H1 (cell line): ENCODE results near the gene OR51G2. TPM values are rescaled to one million over a fixed set of nuclear protein-coding genes. Genes with fewer than 3 reads are reported as not detected.

ENCODE experiments used
- CTCF ChIA-PET: fragments of 300-600 bp; sonication (Branson Sonifier 250); formaldehyde crosslinking; loops from one replicate; lab custom pipeline; 2021; ENCODE audit not compliant: partially characterized antibody; lab: Charles Lee
- POLR2A ChIA-PET: fragments of 300-600 bp; sonication (Branson Sonifier 250); formaldehyde crosslinking; loops from one replicate; lab custom pipeline; 2021; ENCODE audit warnings: inconsistent platforms; ENCODE audit not compliant: partially characterized antibody; lab: Charles Lee
- DNase-seq, 2 experiments: peaks; one replicate each; pipeline versions ENCODE4 v3.0.0 to v3.0.0-alpha.2; 2010 to 2022; ENCODE audit warnings: low spot score in 2 of 2, low read depth in 1 of 2, mixed read lengths in 1 of 2
- FAIRE-seq: peaks from 2 replicates; lab custom pipeline; 2011; peaks lifted over from hg19 to GRCh38; lab: Jason Lieb, UNC
- H2AFZ ChIP-seq: 2 replicates; pipeline ENCODE4 v1.8.1; 2012; ENCODE audit warnings: low read length, inconsistent platforms
- H2AK5ac ChIP-seq: 2 replicates; pipeline ENCODE4 v1.6.1; 2013; ENCODE audit warnings: low read depth, low read length
- H2BK120ac ChIP-seq: replicated peaks from 2 replicates; pipeline ENCODE3; 2013; ENCODE audit warnings: low read depth, low read length, inconsistent platforms
- H2BK12ac ChIP-seq: 2 replicates; pipeline ENCODE4 v1.6.1; 2013; ENCODE audit warnings: low read depth, low read length
- H2BK15ac ChIP-seq: 2 replicates; pipeline ENCODE4 v1.6.1; 2013; ENCODE audit warnings: low read length
- H2BK20ac ChIP-seq: 2 replicates; pipeline ENCODE4 v1.6.1; 2013; ENCODE audit warnings: low read length
- H2BK5ac ChIP-seq: 2 replicates; pipeline ENCODE4 v1.6.1; 2013; ENCODE audit warnings: low read depth, low read length
- H3K14ac ChIP-seq: 2 replicates; pipeline ENCODE4 v1.6.1; 2013; ENCODE audit warnings: inconsistent platforms; ENCODE audit not compliant: insufficient read length
- H3K18ac ChIP-seq: 2 replicates; pipeline ENCODE4 v1.6.1; 2013; ENCODE audit warnings: low read length; ENCODE audit errors: extremely low read depth
- H3K23ac ChIP-seq: 2 replicates; pipeline ENCODE4 v1.6.1; 2013; ENCODE audit warnings: inconsistent platforms; ENCODE audit not compliant: insufficient read length
- H3K23me2 ChIP-seq: 2 replicates; pipeline ENCODE4 v1.6.1; 2013; ENCODE audit warnings: low read depth, low read length
- H3K27ac ChIP-seq: 2 replicates; pipeline ENCODE4 v1.6.1; 2011; ENCODE audit warnings: low read depth, low read length, inconsistent platforms
- H3K27me3 ChIP-seq, 4 experiments: replicated peaks in 1 of 4; 1 replicate in 1 of 4; 2 replicates in 3 of 4; pipeline versions ENCODE4 v1.6.1 to v1.8.1; 2011 to 2013; ENCODE audit warnings: low read length in 3 of 4, mild to moderate bottlenecking in 3 of 4, inconsistent platforms in 2 of 4, mixed read lengths in 2 of 4, moderate library complexity in 1 of 4; ENCODE audit not compliant: control insufficient read depth in 3 of 4, insufficient read depth in 3 of 4; ENCODE audit errors: extremely low read depth in 1 of 4
- H3K36me3 ChIP-seq, 4 experiments: 2 replicates each; pipeline versions ENCODE4 v1.6.1 to v1.8.1; 2011 to 2013; ENCODE audit warnings: mild to moderate bottlenecking in 4 of 4, low read length in 3 of 4, moderate library complexity in 2 of 4, control low read depth in 1 of 4, inconsistent platforms in 1 of 4; ENCODE audit not compliant: insufficient read depth in 4 of 4, control insufficient read depth in 2 of 4
- H3K4ac ChIP-seq: replicated peaks from 2 replicates; pipeline ENCODE3; 2013; ENCODE audit warnings: low read length, low read depth, mixed read lengths, inconsistent platforms; ENCODE audit not compliant: insufficient read length
- H3K4me1 ChIP-seq, 4 experiments: replicated peaks in 1 of 4; 1 replicate in 1 of 4; 2 replicates in 3 of 4; pipeline versions ENCODE4 v1.6.1 to v1.8.1; 2011 to 2013; ENCODE audit warnings: low read length in 3 of 4, inconsistent platforms in 2 of 4, mixed read lengths in 1 of 4; ENCODE audit not compliant: insufficient read depth in 4 of 4, control insufficient read depth in 3 of 4
- H3K4me2 ChIP-seq, 2 experiments: 2 replicates each; pipeline versions ENCODE4 v1.6.1 to v1.8.1; 2011 to 2013; ENCODE audit warnings: low read depth in 2 of 2, low read length in 2 of 2, control low read depth in 1 of 2, inconsistent platforms in 1 of 2, mild to moderate bottlenecking in 1 of 2; ENCODE audit not compliant: insufficient read depth in 1 of 2
- H3K4me3 ChIP-seq, 4 experiments: fragments of 200-600, 300-600 bp in 1 of 4; sonication (generic), shearing (Covaris generic), sonication (Bioruptor Twin) in 1 of 4; 2 replicates each; pipeline versions ENCODE4 v1.5.1 to v1.8.1; 2011 to 2016; ENCODE audit warnings: low read length in 4 of 4, low read depth in 3 of 4, control low read depth in 2 of 4, inconsistent platforms in 2 of 4, mild to moderate bottlenecking in 2 of 4, mixed read lengths in 1 of 4, moderate library complexity in 1 of 4; ENCODE audit not compliant: insufficient read depth in 2 of 4; ENCODE audit errors: extremely low read depth in 1 of 4
- H3K56ac ChIP-seq: replicated peaks from 2 replicates; pipeline ENCODE3; 2013; ENCODE audit warnings: low read depth, mild to moderate bottlenecking, mixed read lengths, low read length, inconsistent platforms; ENCODE audit not compliant: insufficient read length
- H3K79me1 ChIP-seq: 2 replicates; pipeline ENCODE4 v1.6.1; 2013; ENCODE audit warnings: low read depth, low read length, control low read depth
- H3K79me2 ChIP-seq, 2 experiments: 2 replicates each; pipeline versions ENCODE4 v1.6.1 to v1.8.1; 2012 to 2013; ENCODE audit warnings: low read length in 2 of 2, mild to moderate bottlenecking in 2 of 2, inconsistent platforms in 1 of 2; ENCODE audit not compliant: insufficient read depth in 2 of 2, control insufficient read depth in 1 of 2
- H3K9ac ChIP-seq, 4 experiments: replicated peaks in 1 of 4; 1 replicate in 1 of 4; 2 replicates in 3 of 4; pipeline versions ENCODE4 v1.6.1 to v1.8.1; 2011 to 2013; ENCODE audit warnings: low read depth in 3 of 4, low read length in 3 of 4, control low read depth in 2 of 4, mild to moderate bottlenecking in 2 of 4, moderate library complexity in 2 of 4, inconsistent platforms in 1 of 4; ENCODE audit errors: extremely low read depth in 1 of 4
- H3K9me3 ChIP-seq, 2 experiments: 2 replicates each; pipeline versions ENCODE4 v1.6.1 to v1.8.1; 2012 to 2013; ENCODE audit warnings: mild to moderate bottlenecking in 2 of 2, moderate library complexity in 2 of 2, control low read depth in 1 of 2, inconsistent platforms in 1 of 2, low read depth in 1 of 2, low read length in 1 of 2, mixed read lengths in 1 of 2; ENCODE audit not compliant: insufficient read depth in 2 of 2
- H4K20me1 ChIP-seq, 2 experiments: replicated peaks in 1 of 2; 2 replicates each; pipeline versions ENCODE3 to v1.8.1; 2011 to 2013; ENCODE audit warnings: inconsistent platforms in 2 of 2, low read length in 2 of 2, mild to moderate bottlenecking in 1 of 2; ENCODE audit not compliant: insufficient read depth in 2 of 2, control insufficient read depth in 1 of 2
- H4K5ac ChIP-seq: 2 replicates; pipeline ENCODE4 v1.6.1; 2013; ENCODE audit warnings: low read length, low read depth, mixed read lengths, inconsistent platforms; ENCODE audit not compliant: insufficient read length
- H4K8ac ChIP-seq: 2 replicates; pipeline ENCODE4 v1.8.0; 2013; ENCODE audit warnings: mild to moderate bottlenecking, moderate library complexity, low read length, inconsistent platforms; ENCODE audit not compliant: insufficient read depth; ENCODE audit errors: extremely low read depth
- H4K91ac ChIP-seq: replicated peaks from 2 replicates; pipeline ENCODE3; 2013; ENCODE audit warnings: low read length, mixed read lengths, inconsistent platforms; ENCODE audit not compliant: insufficient read length
- ATF2 ChIP-seq: IDR thresholded peaks from 2 replicates; pipeline ENCODE4 v1.6.1; 2012; ENCODE audit warnings: low read length, inconsistent platforms
- BCL11A ChIP-seq, 2 experiments: IDR thresholded peaks; one replicate each; pipeline ENCODE4 v1.6.1; 2011; ENCODE audit warnings: low read depth in 2 of 2, low read length in 2 of 2, mild to moderate bottlenecking in 2 of 2
- CEBPB ChIP-seq: IDR thresholded peaks from 2 replicates; pipeline ENCODE4 v1.6.1; 2012; ENCODE audit warnings: low read depth, low read length
- CTBP2 ChIP-seq: IDR thresholded peaks from 2 replicates; pipeline ENCODE4 v1.7.0; 2011; ENCODE audit warnings: borderline replicate concordance, mild to moderate bottlenecking, moderate library complexity, mixed read lengths, low read length; ENCODE audit not compliant: insufficient read depth, insufficient read length
- GTF2F1 ChIP-seq: IDR thresholded peaks from 2 replicates; pipeline ENCODE4 v1.6.1; 2012; ENCODE audit warnings: low read depth, low read length, improper control_type of control experiment, borderline replicate concordance
- JUND ChIP-seq: IDR thresholded peaks from 2 replicates; pipeline ENCODE4 v1.6.1; 2011; ENCODE audit warnings: mild to moderate bottlenecking, improper control_type of control experiment, low read length
- KDM5A ChIP-seq: fragments of 200-600 bp; IDR thresholded peaks from 2 replicates; pipeline ENCODE4 v1.7.1; 2012; ENCODE audit warnings: mild to moderate bottlenecking, low read length, inconsistent platforms, mixed read lengths
- MAFK ChIP-seq: IDR thresholded peaks from 2 replicates; pipeline ENCODE4 v1.6.1; 2012; ENCODE audit warnings: low read depth, mild to moderate bottlenecking, improper control_type of control experiment, low read length
- NRF1 ChIP-seq: IDR thresholded peaks from 2 replicates; pipeline ENCODE4 v1.6.1; 2011; ENCODE audit warnings: mild to moderate bottlenecking, low read depth, low read length, improper control_type of control experiment
- RNF2 ChIP-seq: fragments of 200-900, 300-1000 bp; sonication (generic); IDR thresholded peaks from 2 replicates; pipeline ENCODE4 v1.7.1; 2016; ENCODE audit warnings: borderline replicate concordance, low read depth, mild to moderate bottlenecking, antibody characterized with exemption, low read length; ENCODE audit not compliant: poor library complexity, severe bottlenecking; ENCODE audit errors: missing control alignments
- RXRA ChIP-seq: IDR thresholded peaks from 2 replicates; pipeline ENCODE4 v1.6.1; 2011; ENCODE audit warnings: low read depth, mild to moderate bottlenecking, low read length, moderate library complexity; ENCODE audit not compliant: insufficient read depth
- SIX5 ChIP-seq: IDR thresholded peaks from 2 replicates; pipeline ENCODE4 v1.6.1; 2011; ENCODE audit warnings: mild to moderate bottlenecking, low read depth, low read length
- SP2 ChIP-seq: IDR thresholded peaks from 2 replicates; pipeline ENCODE4 v1.6.1; 2012; ENCODE audit warnings: mild to moderate bottlenecking, low read length, inconsistent platforms
- SP4 ChIP-seq: IDR thresholded peaks from 2 replicates; pipeline ENCODE4 v1.6.1; 2012; ENCODE audit warnings: low read length, inconsistent platforms
- WGBS, 2 experiments: shearing (Covaris generic) in 1 of 2; methylation state at CpG; one replicate each; pipeline versions ENCODE4 v1.1.6 to v1.1.7; 2013 to 2015; ENCODE audit warnings: low lambda C conversion rate in 2 of 2, mixed read lengths in 2 of 2, inconsistent platforms in 1 of 2, low coverage in 1 of 2, missing lambda C conversion rate in 1 of 2; ENCODE audit not compliant: insufficient replicate concordance in 2 of 2, insufficient coverage in 1 of 2, insufficient read length in 1 of 2; ENCODE audit errors: extremely low coverage in 1 of 2, missing lambda C conversion rate in 1 of 2; 5-methylcytosine and 5-hydroxymethylcytosine counted together
- polyA plus RNA-seq, 7 experiments: library from polyadenylated mRNA; depleted of rRNA in 3 of 7; stranded (reverse) in 5 of 7; unstranded in 2 of 7; fragments of >200 nt in 5 of 7; fragments of 200-250 nt in 2 of 7; gene quantifications; 1 replicate in 5 of 7; 2 replicates in 1 of 7; 4 replicates in 1 of 7; pipeline versions ENCODE4 v1.2.1 to v1.2.3, GENCODE V29; 2011 to 2013; ENCODE audit warnings: missing spikeins in 2 of 7, mixed read lengths in 2 of 7
- total RNA-seq: library from RNA; stranded (reverse); fragmentation: NEBNext Ultra II Directional; extraction: Animal tissue kit (Norgen Biotek cat#: 25700); gene quantifications from 2 replicates; pipeline ENCODE4 v1.2.1, GENCODE V29; 2021

Gene OR51G2
- total and polyA plus RNA-seq, 2 of the 8 experiments (the other 6 are each of a cell fraction or from before 2014, with no cell fraction given): not detected

- no peak overlapping the region for H2BK120ac ChIP-seq
- no peak overlapping the region for H3K56ac ChIP-seq
- no peak overlapping the region for H4K5ac ChIP-seq
- no peak overlapping the region for H3K23ac ChIP-seq
- no peaks in the 10 kb centered on the region for H3K79me2 ChIP-seq
- H3K36me3 ChIP-seq: no peaks in the 10 kb centered on the region
- H3K79me1 ChIP-seq: no peaks in the 10 kb centered on the region
- H3K23me2 ChIP-seq: no peaks in the 10 kb centered on the region
- H3K9ac ChIP-seq: no peak overlapping the region
- no peak overlapping the region for H2BK5ac ChIP-seq
- ChIA-PET POLR2A (no interaction called here), CTCF (no interaction called here)
- H4K91ac ChIP-seq: no peak overlapping the region
- no peak overlapping the region for H4K8ac ChIP-seq
- no peak overlapping the region for H3K4ac ChIP-seq
- H2AFZ ChIP-seq: no peak overlapping the region
- 91% methylated on average over 3 of the region's 3 CpGs; no CpG with 5 or more reads in 1 of the 2 experiments for WGBS, 2 experiments
- H2BK12ac ChIP-seq: no peak overlapping the region
- H3K27ac ChIP-seq: no peak overlapping the region
- no peak overlapping the region for H2BK20ac ChIP-seq
- no peaks in the 10 kb centered on the region for H4K20me1 ChIP-seq
- H3K4me2 ChIP-seq: no peak overlapping the region
- no peak for TF ChIP-seq SP2
- no peak for TF ChIP-seq NRF1
- TF ChIP-seq MAFK: no peak
- no peak for TF ChIP-seq GTF2F1
- no peak for TF ChIP-seq SIX5
- TF ChIP-seq CTBP2: no peak
- TF ChIP-seq JUND: no peak
- TF ChIP-seq RXRA: no peak
- TF ChIP-seq CEBPB: no peak
- TF ChIP-seq BCL11A (IDR thresholded peaks at IDR 0.05; ENCODE audit: low read depth in 2 of 2, low read length in 2 of 2): no peak
- no peak for TF ChIP-seq ATF2
- TF ChIP-seq RNF2: no peak
- TF ChIP-seq KDM5A: no peak
- no peak for TF ChIP-seq SP4
- no peak overlapping the region for H3K4me3 ChIP-seq
- H3K27me3 ChIP-seq: no peaks in the 10 kb centered on the region
- no peaks in the 10 kb centered on the region for H3K9me3 ChIP-seq
- no peak overlapping the region for H2AK5ac ChIP-seq
- H2BK15ac ChIP-seq: no peak overlapping the region
- DNase-seq (no peak), FAIRE-seq (no peak)
- no peaks in the 10 kb centered on the region for H3K4me1 ChIP-seq
- H3K14ac ChIP-seq: no peak overlapping the region
- H3K18ac ChIP-seq: no peak overlapping the region
Observed at GRCh38 chr11:4960877-4961276, 41.7 kb upstream of the OR51G2 start.
